ENCODE results near the gene SNAP47.

- TF ChIP-seq ESRRG (CRISPR knock-in tag; IDR thresholded peaks at IDR 0.05) (no peak), ZFP30 (CRISPR knock-in tag; IDR thresholded peaks at IDR 0.05) (no peak), OSR1 (CRISPR knock-in tag; IDR thresholded peaks at IDR 0.05) (no peak), ARNTL (CRISPR knock-in tag; IDR thresholded peaks at IDR 0.05; ENCODE audit: borderline replicate concordance, low read depth) (no peak)
Observed at GRCh38 chr1:227726318-227726717, 8.9 kb upstream of the SNAP47 start.

All from SK-N-SH treated with all-trans-retinoic acid at 6 μM for 48 hours (cell line).